Left cardiac atrium (tissue), 4 donors: ENCODE data around the gene WHRN. TPM values are rescaled to one million over a fixed set of nuclear protein-coding genes. Genes with fewer than 3 reads are reported as not detected.

Experiments
- ATAC-seq, 2 donors: fragments of 200-7000 bp; cut with Tn5 transposase; one replicate each; pipeline ENCODE4 v1.9.1; 2020; ENCODE audit warnings: mild to moderate bottlenecking in 2 of 2, moderate library complexity in 2 of 2
- DNase-seq: peaks from one replicate; pipeline ENCODE4 v3.0.0-alpha.2; 2020
- intact Hi-C, 2 donors: fragments of 100-400 bp; cut with DNase I; formaldehyde crosslinking; loops; one replicate each; pipeline versions ENCODE4 v1.14.1 to v1.15.1; 2022 to 2023
- total RNA-seq, 2 donors: library from RNA; stranded (reverse); fragmentation: NEBNext Ultra II Directional; extraction: Animal tissue kit (Norgen Biotek cat#: 25700); gene quantifications; one replicate each; pipeline ENCODE4 v1.2.1, GENCODE V29; 2021
- donor health status: DM: no; HTN: yes; CAD: no.
- donor health status: DM: no; HTN: yes; CAD: no; lungs with severe emphysema.
- donor health status: DM: yes; HTN: yes; CAD: no.
- donor health status: Dilated cardiomyopathy.

Gene WHRN
- total RNA-seq, 2 donors from 2014 or later = 7.0 to 7.8 TPM

DNA sequence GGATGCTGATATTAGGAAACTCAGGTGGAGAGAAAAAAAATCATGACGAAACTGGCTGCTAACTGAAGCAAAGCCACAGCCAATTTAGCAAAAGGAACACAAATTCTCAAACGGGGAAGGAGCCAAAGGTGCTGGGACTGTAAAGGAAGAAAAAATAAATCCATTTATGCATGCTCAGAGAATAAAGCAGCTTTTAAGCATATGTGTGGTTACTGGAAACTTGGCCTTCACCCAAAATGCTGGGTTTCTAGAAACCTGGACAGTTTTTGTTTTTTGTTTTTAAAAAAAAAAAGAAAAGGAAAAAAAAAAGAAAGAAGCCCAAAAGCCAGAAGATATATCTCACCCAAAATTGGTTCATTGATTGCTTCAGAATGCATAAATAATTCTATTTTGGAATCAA, 8.0 kb downstream of the WHRN start:
- ATAC-seq = no peak
- no peak for DNase-seq
- intact Hi-C loops = loop anchor here in 1 of 2 donors (10.0 kb wide), 1 partner anchor 118 kb away; the partner anchor contains the start of gene TMEM268

DNA sequence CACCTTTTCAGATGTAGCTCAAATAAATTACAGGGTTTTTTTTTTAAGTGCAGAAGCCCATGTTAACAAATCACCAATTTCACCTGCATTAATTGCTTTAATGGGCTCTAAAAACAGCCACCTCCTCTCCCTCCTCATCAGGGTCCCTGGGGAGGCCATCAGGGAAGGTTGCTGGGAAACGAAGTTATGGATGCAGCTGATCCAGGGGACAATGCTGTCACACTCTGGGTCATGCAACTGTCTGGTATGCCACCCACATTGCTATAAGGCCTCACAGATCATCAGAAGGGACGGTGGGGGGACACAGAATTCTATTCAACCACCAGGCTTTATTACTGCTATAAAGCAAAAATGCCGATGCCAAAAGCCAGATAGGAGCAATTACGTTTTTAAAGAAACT, 9.3 kb downstream of the WHRN start:
- intact Hi-C loops = loop anchor here in 1 of 2 donors (10.0 kb wide), 1 partner anchor 119 kb away; the partner anchor contains the start of gene TMEM268
- DNase-seq (no peak), ATAC-seq (no peak)

DNA sequence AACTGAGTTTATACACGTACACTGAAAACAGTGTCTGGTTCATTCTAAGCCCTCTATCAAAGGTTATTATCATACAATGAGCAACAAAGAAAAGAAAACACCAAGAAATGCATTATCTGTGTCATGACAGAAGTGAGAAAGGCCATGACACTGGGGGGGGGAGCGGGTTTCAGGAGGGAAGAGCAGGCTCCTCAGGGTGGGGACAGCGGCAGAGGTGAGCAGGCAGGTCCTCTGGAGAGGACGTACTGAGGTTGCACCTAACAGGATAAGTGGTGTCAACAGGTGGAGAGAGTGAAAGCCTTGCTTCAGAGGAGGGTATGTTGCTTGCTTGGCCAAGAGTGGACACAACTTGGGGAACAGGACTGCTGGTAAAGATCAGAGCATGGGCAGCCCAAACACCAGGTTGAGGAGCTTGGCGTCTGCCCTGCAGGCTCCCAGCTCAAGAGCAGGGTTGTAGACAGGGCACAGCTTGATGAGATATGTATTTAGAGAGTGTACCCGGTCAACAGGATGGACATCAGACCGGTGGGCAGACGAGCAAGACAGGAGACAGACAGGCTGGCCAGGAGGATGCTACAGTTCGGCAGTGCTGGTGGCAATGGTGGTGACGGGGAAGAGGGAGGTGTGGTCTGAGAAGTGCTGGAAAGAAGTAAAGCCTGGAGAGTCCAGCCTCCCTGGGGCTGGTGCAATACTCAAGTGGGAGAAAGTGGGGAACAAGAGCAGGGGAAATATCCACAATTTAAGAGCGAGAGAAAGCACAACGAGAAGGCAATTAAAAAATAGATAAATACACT, 10.3 kb downstream of the WHRN start:
- intact Hi-C loops = loop anchor here in 1 of 2 donors (10.0 kb wide), 1 partner anchor 120 kb away; the partner anchor contains the start of gene TMEM268
- ATAC-seq = no peak
- no peak for DNase-seq

DNA sequence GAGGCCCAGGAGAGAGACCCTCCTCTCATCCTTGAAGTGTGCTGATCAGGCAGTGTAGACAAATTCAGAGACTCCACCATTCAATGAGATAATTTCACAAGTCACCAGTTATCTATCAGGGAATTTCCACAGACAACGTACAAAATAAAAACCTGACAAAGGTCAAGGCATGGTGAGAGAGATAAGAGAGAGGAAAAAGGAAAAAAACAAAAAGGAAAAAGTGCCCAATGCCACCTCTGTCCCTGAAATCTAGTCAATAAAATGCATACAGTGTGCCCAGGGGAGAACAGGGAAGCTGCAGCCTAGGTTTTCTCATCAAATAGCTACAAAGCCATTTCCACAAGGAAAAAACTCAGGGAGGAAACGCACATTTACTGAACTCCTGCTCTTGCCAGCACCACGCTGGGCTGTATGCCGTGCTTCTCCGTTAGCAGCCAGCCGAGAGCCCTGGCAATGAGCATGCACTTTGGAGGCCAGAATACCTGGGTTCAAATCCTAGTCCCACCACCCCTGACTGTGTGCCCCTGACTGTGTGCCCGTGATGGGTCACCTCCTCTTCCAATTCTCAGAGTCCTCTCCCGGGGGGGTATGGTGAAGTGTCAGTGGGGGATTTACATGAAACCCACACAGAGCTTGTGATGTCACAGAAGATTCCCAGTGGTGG, 11.6 kb downstream of the WHRN start:
- DNase-seq = no peak
- no peak for ATAC-seq
- intact Hi-C loops = loop anchor here in 1 of 2 donors (10.0 kb wide), 1 partner anchor 121 kb away; the partner anchor contains the start of gene TMEM268

DNA sequence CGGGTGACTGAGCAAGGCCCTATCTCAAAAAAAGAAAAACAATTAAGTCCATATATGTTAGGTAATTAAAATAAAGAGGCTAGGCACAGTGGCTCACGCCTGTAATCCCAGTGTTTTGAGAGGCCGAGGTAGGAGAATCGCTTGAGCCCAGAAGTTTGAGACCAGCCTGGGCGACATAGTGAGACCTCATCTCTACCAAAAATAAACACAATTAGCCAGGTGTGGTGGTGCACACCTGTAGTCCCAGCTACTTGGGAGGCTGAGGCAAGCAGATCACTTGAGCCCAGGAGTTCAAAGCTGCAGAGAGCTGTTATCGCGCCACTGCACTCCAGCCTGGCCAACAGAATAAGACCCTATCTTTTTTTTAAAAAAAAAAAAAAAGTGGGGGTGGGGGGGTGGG, 12.3 kb downstream of the WHRN start:
- intact Hi-C loops = loop anchor here in 1 of 2 donors (10.0 kb wide), 1 partner anchor 122 kb away; the partner anchor contains the start of gene TMEM268
- ATAC-seq = no peak
- DNase-seq = no peak

DNA sequence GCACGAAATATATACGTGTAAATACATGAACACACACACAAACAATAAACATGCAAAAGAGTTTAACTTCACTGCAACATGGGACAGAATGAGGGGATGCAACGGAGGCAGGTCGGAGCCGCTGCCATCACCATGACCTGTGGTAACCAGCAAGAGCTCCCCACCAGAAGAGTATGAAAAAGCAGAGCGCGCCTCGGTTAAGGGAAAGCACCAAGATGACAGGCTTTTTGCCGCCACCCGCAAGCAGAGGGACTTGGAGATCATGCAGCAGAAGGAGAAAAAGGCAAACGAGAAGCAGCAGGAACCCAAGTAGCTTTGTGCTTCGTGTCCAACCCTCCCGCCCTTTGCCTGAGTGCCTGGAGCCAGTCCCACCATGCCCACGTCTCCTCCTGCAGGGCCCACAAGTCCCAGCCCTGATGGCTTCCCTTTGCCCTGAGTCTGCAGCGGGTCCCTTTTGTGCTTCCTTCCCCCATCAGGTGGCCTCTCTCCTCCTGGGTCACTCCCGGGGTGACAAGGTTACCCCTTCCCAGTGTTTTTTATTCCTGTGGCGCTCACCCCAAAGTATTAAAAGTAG, 13.8 kb downstream of the WHRN start:
- DNase-seq = no peak
- no peak for ATAC-seq
- intact Hi-C loops = loop anchor here in 1 of 2 donors (10.0 kb wide), 1 partner anchor 123 kb away; the partner anchor contains the start of gene TMEM268

DNA sequence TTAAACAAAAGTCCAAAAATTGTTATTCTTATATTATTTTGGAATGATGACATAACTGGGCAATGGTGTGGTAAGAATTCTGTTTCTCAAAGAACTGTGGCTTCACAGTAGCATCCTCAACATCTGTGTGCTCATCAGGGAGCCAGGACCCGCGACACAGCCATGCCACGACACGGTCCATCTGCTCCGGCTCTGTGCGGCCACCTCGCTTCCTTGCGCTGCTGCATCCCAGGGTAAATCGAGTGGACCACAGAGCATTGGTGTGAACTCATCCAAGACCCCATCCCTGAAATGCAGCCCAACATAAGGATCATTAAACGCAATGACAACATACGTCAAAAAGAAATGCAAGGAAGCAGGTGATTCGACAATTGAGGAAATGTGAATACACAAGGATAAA, 15.3 kb downstream of the WHRN start:
- ATAC-seq = no peak

DNA sequence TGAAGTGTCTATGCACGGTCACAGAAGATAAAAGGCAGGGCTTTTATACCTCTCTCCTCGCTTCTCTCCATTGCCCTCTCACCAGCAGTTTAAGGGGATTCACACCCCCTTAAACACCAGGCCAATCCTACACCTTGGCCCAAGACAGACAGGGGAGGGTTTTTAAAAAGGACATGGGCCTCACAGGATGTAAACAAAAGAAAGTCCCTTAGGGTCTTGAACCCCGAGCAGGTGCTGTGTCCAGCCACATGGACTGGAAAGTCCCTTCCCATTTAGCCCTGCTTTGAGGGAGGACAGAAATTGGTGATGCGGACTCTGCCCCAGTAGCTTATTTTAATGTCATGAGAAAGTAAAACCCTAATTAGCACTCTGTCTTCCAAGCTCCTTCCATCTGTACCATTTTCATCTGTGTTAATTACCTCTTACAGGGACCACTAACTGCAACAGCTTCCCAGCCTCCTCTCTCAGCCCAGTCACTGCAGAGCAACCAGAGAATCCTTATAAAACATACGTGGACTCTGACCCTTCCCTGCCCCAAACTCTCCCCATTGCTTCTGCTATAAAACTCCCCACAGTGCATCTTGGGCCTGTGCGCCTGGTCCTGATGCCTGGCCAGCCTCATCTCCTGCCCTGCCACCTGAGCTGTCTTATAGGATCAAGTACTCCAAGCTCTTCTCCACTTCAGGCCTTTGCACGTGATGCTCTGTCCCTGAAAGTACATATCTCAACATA, 16.7 kb downstream of the WHRN start:
- intact Hi-C loops = no loop called here
- no peak for DNase-seq
- no peak for ATAC-seq

More for the DNA sequence above, 15.3 kb downstream of the WHRN start:
- intact Hi-C loops = loop anchor here in 1 of 2 donors (10.0 kb wide), 1 partner anchor 125 kb away; the partner anchor contains the start of gene TMEM268
- no peak for DNase-seq

DNA sequence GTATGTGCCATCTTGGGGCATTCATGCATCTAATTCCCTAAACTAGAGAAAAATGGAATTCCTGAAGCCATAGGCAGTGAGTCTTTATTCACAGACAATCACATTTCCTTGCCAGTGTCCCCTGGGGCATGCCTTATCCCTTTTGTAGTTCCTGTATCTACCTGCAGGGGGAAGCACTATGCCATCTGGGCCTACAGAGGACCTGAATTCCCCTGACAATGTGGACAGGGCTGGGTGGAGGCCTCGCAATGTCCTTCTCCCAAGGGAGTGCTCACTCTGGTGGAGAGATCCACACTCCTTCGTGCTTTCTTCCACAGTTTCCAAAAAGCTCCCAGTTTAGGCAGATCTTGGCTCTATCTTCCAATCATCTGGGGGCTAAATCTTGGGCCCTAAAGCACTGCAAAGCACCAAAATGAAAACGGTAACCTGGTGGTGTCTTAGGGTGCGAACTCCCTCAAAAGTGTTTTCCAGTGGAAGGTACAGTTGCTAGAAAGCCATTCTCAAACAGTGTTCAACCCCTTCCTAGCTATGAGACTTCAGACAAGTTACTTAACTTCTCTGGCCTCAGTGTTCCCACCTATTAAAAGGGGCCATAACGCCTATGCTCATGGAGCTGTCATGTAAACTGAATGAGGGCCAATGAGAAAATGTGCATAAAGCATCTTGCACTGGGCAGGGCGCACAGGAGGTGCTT, 17.5 kb downstream of the WHRN start:
- intact Hi-C loops = loop anchor here in 1 of 2 donors (1.0 kb wide), 1 partner anchor 166 kb away; no protein-coding TSS in a partner anchor
- ATAC-seq (peak; percentile 89 to 95), DNase-seq (peak; percentile 41)

DNA sequence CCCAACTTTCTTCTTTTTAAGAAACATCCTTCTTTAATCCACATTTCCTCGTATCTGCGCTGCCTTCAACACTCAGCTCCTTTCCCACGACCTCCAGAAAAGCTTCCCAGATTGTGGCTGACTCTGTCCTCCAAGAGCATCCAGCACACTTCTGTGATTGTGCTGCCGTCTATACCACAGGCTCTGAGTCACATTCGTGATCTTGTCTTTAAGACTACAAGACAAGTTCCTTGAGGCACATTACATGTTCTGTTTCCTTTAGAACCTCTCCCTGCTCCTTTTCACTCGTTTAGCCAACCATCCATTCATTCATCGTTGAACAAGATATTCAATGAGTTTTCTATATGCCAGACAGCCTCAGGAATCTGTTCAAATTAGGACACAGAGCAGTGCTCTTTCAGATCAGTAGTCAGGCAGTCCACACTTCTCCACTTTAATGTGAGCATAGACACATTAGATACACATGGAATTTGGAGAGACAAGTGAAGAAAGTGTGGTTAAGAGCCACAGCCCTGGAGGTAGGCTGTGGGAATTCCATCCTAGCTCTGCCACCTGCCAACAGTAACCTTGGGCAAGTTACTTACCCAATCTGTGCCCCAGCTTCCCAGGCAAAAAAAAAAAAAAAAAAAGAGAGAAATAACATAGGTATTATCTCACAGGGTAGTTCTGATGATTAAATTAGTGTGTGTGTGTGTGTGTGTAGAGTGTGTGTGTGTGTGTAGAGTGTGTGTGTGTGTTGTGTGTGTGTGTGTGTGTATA, 18.9 kb downstream of the WHRN start:
- ATAC-seq (no peak), DNase-seq (no peak)
- intact Hi-C loops = no loop called here

DNA sequence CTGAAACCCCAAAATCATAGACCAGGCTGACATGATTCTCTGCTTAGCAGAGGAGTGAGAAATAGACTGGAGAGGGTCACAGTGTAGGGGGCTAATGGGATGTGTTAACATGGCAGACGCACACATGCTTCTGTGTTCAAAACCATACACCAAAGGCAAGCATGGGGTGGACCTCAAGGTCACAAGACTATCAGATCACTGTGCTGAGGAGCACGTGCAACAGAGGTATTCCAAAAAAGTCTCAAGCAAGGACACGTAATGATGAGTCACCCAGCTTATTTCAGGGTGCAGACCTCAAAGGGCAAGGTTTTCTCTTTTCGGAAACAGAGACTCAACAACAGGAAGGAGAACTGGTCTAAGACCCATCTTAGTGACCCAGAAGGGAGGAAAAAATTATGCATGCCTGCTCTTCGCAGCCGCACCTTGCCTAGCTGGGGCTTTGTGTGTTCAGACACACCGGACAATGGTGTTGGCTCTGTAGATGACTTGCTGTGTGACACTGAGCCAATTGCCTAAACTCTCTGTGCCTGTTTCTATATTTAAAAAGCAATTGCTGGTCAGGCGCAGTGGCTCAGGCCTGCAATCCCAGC, 20.3 kb downstream of the WHRN start:
- intact Hi-C loops = no loop called here

DNA sequence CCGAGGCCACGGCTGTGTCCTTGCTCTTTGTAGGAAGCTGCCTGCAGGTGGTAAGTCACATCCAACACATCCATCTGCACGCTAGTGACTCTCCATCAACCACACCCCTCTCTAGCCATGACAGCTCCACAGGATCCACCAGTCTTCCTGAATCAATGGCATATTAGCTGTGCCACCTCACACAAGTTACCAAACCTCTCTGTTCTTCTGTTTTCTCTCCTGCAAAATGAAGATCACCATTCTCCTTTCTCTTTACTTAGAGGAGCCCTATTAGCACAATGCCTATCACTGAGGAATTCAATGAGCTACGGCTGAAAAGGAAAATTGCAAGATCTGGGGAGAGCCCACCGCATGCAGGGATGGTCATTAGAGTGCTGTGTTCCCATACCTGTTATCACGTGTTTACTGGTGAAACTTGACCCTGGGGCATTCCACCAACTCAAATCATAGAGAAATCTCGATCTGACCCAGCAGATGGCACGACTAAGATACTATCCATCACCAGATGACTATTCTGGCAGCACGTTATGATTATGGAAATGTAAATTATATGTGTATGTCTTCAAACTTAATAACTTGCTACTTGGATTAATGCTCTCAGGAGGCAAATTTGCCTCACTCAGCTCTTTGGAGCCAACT, 20.9 kb downstream of the WHRN start:
- DNase-seq (no peak), ATAC-seq (no peak)
- intact Hi-C loops = no loop called here

More for the DNA sequence above, 20.3 kb downstream of the WHRN start:
- DNase-seq (no peak), ATAC-seq (no peak)

DNA sequence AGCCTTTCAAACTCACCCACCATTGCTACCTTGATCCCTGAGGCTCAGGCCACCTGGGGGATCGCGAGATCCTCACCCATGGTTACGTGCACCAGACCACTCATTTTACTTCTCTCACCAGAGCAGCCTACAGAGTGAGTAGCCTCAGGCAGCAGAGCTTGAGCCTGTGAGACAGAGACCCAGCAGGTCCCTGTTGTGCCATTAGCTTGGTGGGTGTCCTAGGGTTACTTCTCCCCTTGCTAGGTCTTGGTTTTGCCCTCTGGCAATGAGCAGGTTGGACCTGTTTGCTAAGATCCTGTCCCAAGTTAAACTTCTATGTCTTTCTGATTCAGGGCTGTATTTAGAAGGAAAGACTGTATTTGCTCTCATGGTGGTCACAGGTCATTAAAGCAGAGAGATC, 21.8 kb downstream of the WHRN start:
- DNase-seq (no peak), ATAC-seq (no peak)
- intact Hi-C loops = no loop called here

DNA sequence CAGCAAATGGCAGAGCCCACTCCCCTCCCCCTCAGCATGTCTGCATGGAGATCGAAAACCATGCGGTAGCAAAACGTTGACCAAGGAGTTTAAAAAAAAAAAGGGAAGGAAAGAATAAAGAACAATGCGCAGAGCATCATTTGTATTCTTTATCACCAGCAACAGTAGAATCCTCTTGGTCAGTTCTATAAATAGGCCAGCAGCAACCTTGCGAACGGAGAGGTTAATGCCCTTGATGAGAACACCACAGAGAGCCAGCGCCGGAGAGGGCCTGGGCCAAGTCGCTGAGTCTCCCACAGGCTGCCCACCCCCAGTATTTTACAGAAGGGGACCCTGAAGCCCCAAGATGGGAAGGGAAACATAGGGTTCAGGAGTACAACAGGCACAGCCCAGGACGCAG, 22.7 kb downstream of the WHRN start:
- intact Hi-C loops = no loop called here
- ATAC-seq (peak; percentile 38 to 78), DNase-seq (no peak)

DNA sequence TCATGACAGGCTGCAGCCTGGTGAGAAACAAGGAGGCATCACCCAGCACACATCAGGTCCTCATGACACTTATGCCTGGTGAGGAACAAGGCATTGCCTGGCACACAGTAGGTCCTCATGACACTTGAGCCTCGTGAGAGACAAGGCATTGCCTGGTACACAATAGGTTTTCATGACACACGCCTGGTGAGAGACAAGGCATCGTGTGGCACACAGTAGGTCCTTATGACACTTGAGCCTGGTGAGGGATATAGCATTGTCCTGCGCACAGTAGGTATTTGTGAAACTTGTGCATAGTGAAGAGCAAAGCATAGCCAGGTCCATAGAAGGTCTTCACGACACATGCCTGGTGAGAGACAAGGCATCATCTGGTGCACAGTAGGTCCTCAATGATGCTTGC, 23.5 kb downstream of the WHRN start:
- ATAC-seq (no peak), DNase-seq (no peak)
- intact Hi-C loops = no loop called here

DNA sequence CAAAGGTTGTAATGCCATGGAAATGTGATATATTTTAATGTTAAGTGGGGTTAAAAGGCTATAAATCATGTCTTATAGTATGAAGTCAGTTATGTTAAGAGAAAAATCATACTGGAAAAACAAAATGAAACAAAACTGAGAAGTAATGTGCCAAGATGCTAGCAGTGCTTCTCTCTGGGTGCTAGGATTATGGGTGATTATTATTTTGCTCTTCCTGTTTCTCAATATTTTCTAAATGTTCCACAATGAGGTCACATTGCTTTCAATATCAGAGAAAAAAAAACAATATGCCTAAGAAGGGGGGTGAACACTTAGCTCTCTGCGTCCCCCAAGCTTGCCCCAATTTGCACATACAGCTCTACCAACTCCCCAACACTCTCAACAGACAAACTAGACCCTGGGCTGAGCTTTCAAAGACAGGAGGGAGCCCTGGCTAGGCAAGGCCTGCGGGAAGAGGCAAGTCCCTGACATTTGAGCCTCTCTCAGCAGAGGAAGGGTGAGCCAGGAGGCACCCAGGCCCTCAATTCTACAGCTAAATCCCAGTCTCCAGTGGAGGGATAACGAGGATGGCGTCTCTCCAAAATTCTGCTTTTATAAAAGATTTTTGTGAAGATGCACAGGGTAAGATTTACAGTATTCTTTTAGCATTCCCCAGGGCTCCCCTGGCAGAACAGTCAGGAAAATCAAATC, 24.4 kb downstream of the WHRN start:
- intact Hi-C loops = no loop called here
- no peak for ATAC-seq

More for the DNA sequence above, 24.4 kb downstream of the WHRN start:
- no peak for DNase-seq
